ENCODE measurements around the gene ACSS1. TPM values are rescaled to one million over a fixed set of nuclear protein-coding genes. Genes with fewer than 3 reads are reported as not detected.

Gene ACSS1
- total RNA-seq, 1 donor from 2014 or later = 19.7 TPM

- peak; percentile 37 for DNase-seq
Observed at GRCh38 chr20:25058847-25059810, 1.2 kb upstream of the ACSS1 start.

- no peak for DNase-seq
Observed at GRCh38 chr20:25057234-25058050, 497 bp downstream of the ACSS1 start.

- no peak for DNase-seq
Observed at GRCh38 chr20:25056690-25057233, 1.2 kb downstream of the ACSS1 start.

- no peak for DNase-seq
Observed at GRCh38 chr20:25055711-25056495, 2.0 kb downstream of the ACSS1 start.

GRCh38 chr20:25054995-25055629 is 2.8 kb downstream of the ACSS1 start:
- no peak for DNase-seq

GRCh38 chr20:25054096-25054820 is 3.7 kb downstream of the ACSS1 start:
- DNase-seq = no peak

GRCh38 chr20:25053255-25054031 is 4.5 kb downstream of the ACSS1 start:
- DNase-seq = peak; percentile 86

GRCh38 chr20:25052255-25053194 is 5.4 kb downstream of the ACSS1 start:
- peak; percentile 24 for DNase-seq

- DNase-seq = no peak
Observed at GRCh38 chr20:25051386-25052155, 6.4 kb downstream of the ACSS1 start.

GRCh38 chr20:25050501-25051350 is 7.2 kb downstream of the ACSS1 start:
- no peak for DNase-seq

GRCh38 chr20:25050082-25050481 is 7.9 kb downstream of the ACSS1 start:
- no peak for DNase-seq

GRCh38 chr20:25049261-25050060 is 8.5 kb downstream of the ACSS1 start:
- no peak for DNase-seq

- no peak for DNase-seq
Observed at GRCh38 chr20:25048519-25048952, 9.4 kb downstream of the ACSS1 start.

GRCh38 chr20:25047766-25048165 is 10.2 kb downstream of the ACSS1 start:
- no peak for DNase-seq

GRCh38 chr20:25046736-25047666 is 10.9 kb downstream of the ACSS1 start:
- DNase-seq = no peak

Data from skin of body (tissue), 2 donors.